PC-3 (cell line): ENCODE results near the gene TSPAN17. TPM values are rescaled to one million over a fixed set of nuclear protein-coding genes. Genes with fewer than 3 reads are reported as not detected.

Experiments used
- ATAC-seq: fragments of 200-7000 bp; cut with Tn5 transposase; 2 replicates; pipeline ENCODE4 v1.9.1; 2020; ENCODE audit warnings: mild to moderate bottlenecking, moderate library complexity
- BruUV-seq: library from RNA; stranded (reverse); fragments of 400-500 nt; replicated peaks from 2 replicates; lab custom pipeline; 2021; lab: Mats Ljungman, UMichigan
- CTCF ChIA-PET: fragments of 300-600 bp; sonication (Branson Sonifier 250); formaldehyde crosslinking; loops from one replicate; lab custom pipeline; 2022; ENCODE audit warnings: antibody characterized with exemption; lab: Charles Lee
- POLR2A ChIA-PET: fragments of 300-600 bp; sonication (Branson Sonifier 250); formaldehyde crosslinking; loops from one replicate; lab custom pipeline; 2022; ENCODE audit warnings: antibody characterized with exemption; ENCODE audit not compliant: unreplicated experiment; lab: Charles Lee
- DNase-seq: peaks from one replicate; pipeline ENCODE4 v3.0.0-alpha.2; 2015
- H2AFZ ChIP-seq: fragments of 300-600 bp; sonication (generic); 2 replicates; pipeline ENCODE4 v1.6.0; 2016; ENCODE audit warnings: antibody characterized with exemption, low read length
- H3F3A ChIP-seq: fragments of 300-600 bp; sonication (generic); one replicate; pipeline ENCODE4 v1.6.0; 2017; ENCODE audit warnings: antibody characterized with exemption, low read length, control low read depth, mild to moderate bottlenecking; ENCODE audit not compliant: unreplicated experiment
- H3K27ac ChIP-seq: fragments of 300-600 bp; sonication (generic); 2 replicates; pipeline ENCODE4 v1.5.1; 2016; ENCODE audit warnings: mild to moderate bottlenecking, low read length
- H3K27me3 ChIP-seq: fragments of 300-600 bp; sonication (generic); 2 replicates; pipeline ENCODE4 v1.6.1; 2016; ENCODE audit warnings: low read length, mixed read lengths
- H3K36me3 ChIP-seq: fragments of 300-600 bp; sonication (generic); 2 replicates; pipeline ENCODE4 v1.6.1; 2016; ENCODE audit warnings: low read depth, mixed run types, low read length, mixed read lengths
- H3K4me1 ChIP-seq: fragments of 300-600 bp; sonication (generic); 2 replicates; pipeline ENCODE4 v1.5.1; 2016; ENCODE audit warnings: low read length; ENCODE audit not compliant: insufficient read depth
- H3K4me2 ChIP-seq: fragments of 300-600 bp; sonication (generic); 2 replicates; pipeline ENCODE4 v1.6.0; 2016; ENCODE audit warnings: low read length
- H3K4me3 ChIP-seq: fragments of 300-600 bp; sonication (generic); 2 replicates; pipeline ENCODE4 v1.5.1; 2016; ENCODE audit warnings: mild to moderate bottlenecking, low read length, mixed read lengths
- H3K79me2 ChIP-seq: fragments of 300-600 bp; sonication (generic); 2 replicates; pipeline ENCODE4 v1.6.1; 2017; ENCODE audit warnings: low read length, mixed read lengths
- H3K9ac ChIP-seq: fragments of 300-600 bp; sonication (generic); 2 replicates; pipeline ENCODE4 v1.6.0; 2016; ENCODE audit warnings: mild to moderate bottlenecking, low read length
- H3K9me2 ChIP-seq: fragments of 300-600 bp; sonication (generic); replicated peaks from 2 replicates; pipeline ENCODE4 v1.6.1; 2016; ENCODE audit warnings: mixed run types, low read length, mixed read lengths
- H3K9me3 ChIP-seq: fragments of 300-600 bp; sonication (generic); 2 replicates; pipeline ENCODE4 v1.6.1; 2016; ENCODE audit warnings: low read length, mixed read lengths
- H4K20me1 ChIP-seq: fragments of 300-600 bp; sonication (generic); 2 replicates; pipeline ENCODE4 v1.6.1; 2016; ENCODE audit warnings: low read length, mixed read lengths
- EZH2 ChIP-seq: fragments of 300-600 bp; sonication (generic); IDR thresholded peaks from one replicate; pipeline ENCODE4 v1.6.1; 2017; ENCODE audit warnings: antibody characterized with exemption, mild to moderate bottlenecking, low read length; ENCODE audit not compliant: unreplicated experiment
- EZH2phosphoT487 ChIP-seq: fragments of 300-600 bp; sonication (generic); IDR thresholded peaks from 2 replicates; pipeline ENCODE4 v1.6.1; 2018; ENCODE audit warnings: mild to moderate bottlenecking, antibody characterized with exemption, low read length, borderline replicate concordance
- intact Hi-C: fragments of 100-400 bp; cut with micrococcal nuclease; formaldehyde crosslinking; loops from 2 replicates; pipeline ENCODE4 v1.9.0; 2023
- total RNA-seq: library from RNA; depleted of rRNA; stranded (reverse); fragments of >200 nt; gene quantifications from 2 replicates; pipeline ENCODE4 v1.2.3, GENCODE V29; 2014
- TF ChIP-seq, protein P1 (sequence below): fragments of 300-600 bp; sonication (generic); conservative IDR thresholded peaks from 2 replicates; pipeline ENCODE4 v1.5.1; 2017; ENCODE audit warnings: antibody characterized with exemption, low read depth, mild to moderate bottlenecking, low read length

The TSPAN17 gene
- total RNA-seq, 1 experiment from 2014 or later = 47.3 TPM

DNA sequence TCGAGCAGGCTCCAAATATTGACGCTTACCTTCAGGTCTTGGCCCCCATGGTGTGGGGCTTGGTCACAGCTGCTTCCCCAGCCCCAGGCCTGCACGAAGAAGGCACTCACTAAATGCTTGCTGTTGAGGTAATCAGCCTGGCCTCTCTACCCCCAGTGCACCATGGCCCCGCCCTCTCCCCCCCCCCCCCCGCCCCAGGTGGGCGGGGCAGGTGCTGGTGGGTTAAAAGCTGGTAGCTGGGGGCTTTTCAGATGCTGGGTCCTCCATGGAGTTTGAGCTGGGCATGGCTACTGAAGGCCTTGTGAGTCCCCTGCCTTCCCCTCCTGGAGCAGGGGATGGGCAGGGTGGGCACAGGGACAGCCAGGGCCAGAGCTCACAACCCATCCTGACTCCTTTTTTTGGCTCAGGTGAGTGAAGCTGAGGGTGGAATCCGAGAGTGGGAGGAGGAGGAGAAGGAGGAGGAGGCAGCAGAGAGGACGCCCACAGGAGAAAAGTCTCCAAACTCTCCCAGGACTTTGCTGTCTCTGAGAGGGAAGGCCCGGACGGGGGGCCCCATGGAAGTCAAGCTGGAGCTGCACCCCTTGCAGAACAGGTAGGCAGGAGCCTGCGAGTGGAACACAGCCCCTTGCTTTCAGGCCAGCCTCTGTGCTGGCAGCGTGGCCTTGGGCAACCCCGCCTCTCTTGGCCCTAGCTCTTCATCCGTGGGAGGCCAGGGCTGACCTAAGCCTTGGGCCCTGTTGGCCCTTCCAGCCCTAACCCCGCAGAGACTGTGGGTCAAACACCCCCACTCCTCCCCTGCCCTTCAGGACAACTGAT lies 4.4 kb upstream of the TSPAN17 start:
- no TSS peak for BruUV-seq
- CTCF ChIA-PET = no interaction called here

DNA sequence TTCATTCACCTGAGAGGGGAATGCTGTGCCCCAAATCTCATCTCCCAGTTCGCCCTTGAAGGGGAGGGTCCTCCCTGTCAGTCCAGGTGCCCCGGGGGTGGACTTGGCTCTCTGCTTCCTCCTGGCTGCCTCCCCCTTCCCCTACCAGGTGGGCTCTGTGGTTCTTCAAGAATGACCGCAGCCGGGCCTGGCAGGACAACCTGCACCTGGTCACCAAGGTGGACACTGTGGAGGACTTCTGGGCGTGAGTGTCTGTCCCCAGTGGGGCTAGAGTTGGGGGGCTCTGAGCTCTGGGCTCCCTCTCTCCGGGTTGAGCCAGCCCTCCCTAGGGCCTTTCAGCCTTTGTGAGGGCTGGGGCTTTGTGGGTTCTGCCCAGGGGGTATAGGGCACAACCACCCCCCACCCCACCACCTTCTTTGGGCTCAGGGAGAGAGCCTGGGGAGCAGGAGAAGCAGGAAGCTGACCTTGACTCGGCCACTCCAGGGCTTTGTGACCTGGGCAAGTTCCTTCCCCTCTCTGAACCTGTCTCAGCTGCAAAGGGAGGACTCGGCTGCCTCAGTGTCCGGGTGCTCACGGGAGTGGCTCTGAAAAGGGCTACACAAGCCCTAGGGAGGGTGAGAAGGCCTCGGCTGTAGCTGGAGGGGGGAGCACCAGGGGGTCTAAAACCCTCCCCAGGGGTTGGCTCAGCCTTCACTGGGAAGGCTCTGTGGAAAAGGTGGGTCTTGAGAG lies 3.6 kb upstream of the TSPAN17 start:
- Histone ChIP-seq H4K20me1 (0 out of 2 replicates have a peak, but pooled peaks cover 4% of the 10 kb centered on the region), H3K9me3 (no peaks in the 10 kb centered on the region), H3K4me1 (peaks cover 13% of the 10 kb centered on the region), H2AFZ (no peak overlapping the region), H3K27ac (no peak overlapping the region), H3F3A (no peaks in the 10 kb centered on the region), H3K36me3 (no peaks in the 10 kb centered on the region), H3K79me2 (peaks cover 12% of the 10 kb centered on the region), H3K9ac (no peak overlapping the region), H3K27me3 (no peaks in the 10 kb centered on the region), H3K4me2 (no peak overlapping the region), H3K9me2 (no peaks in the 10 kb centered on the region), H3K4me3 (no peak overlapping the region)
- DNase-seq (no peak), ATAC-seq (no peak)
- ChIA-PET CTCF (no interaction called here), POLR2A (no interaction called here)
- BruUV-seq = no TSS peak
- TF ChIP-seq EZH2 (no peak), EZH2phosphoT487 (no peak)
- TF ChIP-seq, protein P1, sequence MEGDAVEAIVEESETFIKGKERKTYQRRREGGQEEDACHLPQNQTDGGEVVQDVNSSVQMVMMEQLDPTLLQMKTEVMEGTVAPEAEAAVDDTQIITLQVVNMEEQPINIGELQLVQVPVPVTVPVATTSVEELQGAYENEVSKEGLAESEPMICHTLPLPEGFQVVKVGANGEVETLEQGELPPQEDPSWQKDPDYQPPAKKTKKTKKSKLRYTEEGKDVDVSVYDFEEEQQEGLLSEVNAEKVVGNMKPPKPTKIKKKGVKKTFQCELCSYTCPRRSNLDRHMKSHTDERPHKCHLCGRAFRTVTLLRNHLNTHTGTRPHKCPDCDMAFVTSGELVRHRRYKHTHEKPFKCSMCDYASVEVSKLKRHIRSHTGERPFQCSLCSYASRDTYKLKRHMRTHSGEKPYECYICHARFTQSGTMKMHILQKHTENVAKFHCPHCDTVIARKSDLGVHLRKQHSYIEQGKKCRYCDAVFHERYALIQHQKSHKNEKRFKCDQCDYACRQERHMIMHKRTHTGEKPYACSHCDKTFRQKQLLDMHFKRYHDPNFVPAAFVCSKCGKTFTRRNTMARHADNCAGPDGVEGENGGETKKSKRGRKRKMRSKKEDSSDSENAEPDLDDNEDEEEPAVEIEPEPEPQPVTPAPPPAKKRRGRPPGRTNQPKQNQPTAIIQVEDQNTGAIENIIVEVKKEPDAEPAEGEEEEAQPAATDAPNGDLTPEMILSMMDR = no peak
- intact Hi-C loops = no loop called here

More for the DNA sequence above, 4.4 kb upstream of the TSPAN17 start:
- Histone ChIP-seq H3K4me2 (no peak overlapping the region), H3K36me3 (no peaks in the 10 kb centered on the region), H3F3A (no peaks in the 10 kb centered on the region), H2AFZ (no peak overlapping the region), H3K79me2 (peaks cover 4% of the 10 kb centered on the region), H3K4me1 (peaks cover 5% of the 10 kb centered on the region), H3K9ac (no peak overlapping the region), H4K20me1 (no peaks in the 10 kb centered on the region), H3K27me3 (no peaks in the 10 kb centered on the region), H3K9me3 (no peaks in the 10 kb centered on the region), H3K27ac (no peak overlapping the region), H3K4me3 (no peak overlapping the region), H3K9me2 (no peaks in the 10 kb centered on the region)
- TF ChIP-seq EZH2 (no peak), EZH2phosphoT487 (no peak)
- TF ChIP-seq, protein P1 = no peak
- DNase-seq = no peak
- POLR2A ChIA-PET = no interaction called here
- intact Hi-C loops = no loop called here
- ATAC-seq = no peak
